Neural crest cell (in vitro differentiated cells): Measurements from ENCODE around the gene FOXA3. TPM values are rescaled to one million over a fixed set of nuclear protein-coding genes. Genes with fewer than 3 reads are reported as not detected.

Experiments
- DNase-seq: peaks from one replicate; pipeline ENCODE4 v3.0.0; 2021; ENCODE audit warnings: low read depth, mixed read lengths, low spot score
- H3K27ac Mint-ChIP-seq: one replicate; pipeline ENCODE4 v1.8.0; 2021; ENCODE audit warnings: mild to moderate bottlenecking, mixed read lengths; ENCODE audit not compliant: unreplicated experiment
- H3K27me3 Mint-ChIP-seq: 2 replicates; pipeline ENCODE4 v1.8.0; 2021; ENCODE audit warnings: low read depth, mild to moderate bottlenecking, mixed read lengths
- H3K36me3 Mint-ChIP-seq: 2 replicates; pipeline ENCODE4 v1.8.0; 2021; ENCODE audit warnings: low read depth, mild to moderate bottlenecking, mixed read lengths
- H3K4me1 Mint-ChIP-seq: 2 replicates; pipeline ENCODE4 v1.8.0; 2021; ENCODE audit warnings: mixed read lengths
- H3K4me3 Mint-ChIP-seq: one replicate; pipeline ENCODE4 v1.8.0; 2021; ENCODE audit warnings: mild to moderate bottlenecking, mixed read lengths
- H3K9me3 Mint-ChIP-seq: 2 replicates; pipeline ENCODE4 v1.8.0; 2021; ENCODE audit warnings: mixed read lengths
- total RNA-seq: library from RNA; stranded (reverse); gene quantifications from 2 replicates; pipeline ENCODE4 v1.2.1, GENCODE V29; 2021
- TF ChIP-seq, protein P1 (sequence below): fragments of 200-600 bp; sonication (generic); conservative IDR thresholded peaks from 2 replicates; pipeline ENCODE4 v1.5.0; 2021; ENCODE audit warnings: antibody characterized with exemption, mild to moderate bottlenecking

Gene FOXA3
- total RNA-seq, 1 donor from 2014 or later: not detected

DNA sequence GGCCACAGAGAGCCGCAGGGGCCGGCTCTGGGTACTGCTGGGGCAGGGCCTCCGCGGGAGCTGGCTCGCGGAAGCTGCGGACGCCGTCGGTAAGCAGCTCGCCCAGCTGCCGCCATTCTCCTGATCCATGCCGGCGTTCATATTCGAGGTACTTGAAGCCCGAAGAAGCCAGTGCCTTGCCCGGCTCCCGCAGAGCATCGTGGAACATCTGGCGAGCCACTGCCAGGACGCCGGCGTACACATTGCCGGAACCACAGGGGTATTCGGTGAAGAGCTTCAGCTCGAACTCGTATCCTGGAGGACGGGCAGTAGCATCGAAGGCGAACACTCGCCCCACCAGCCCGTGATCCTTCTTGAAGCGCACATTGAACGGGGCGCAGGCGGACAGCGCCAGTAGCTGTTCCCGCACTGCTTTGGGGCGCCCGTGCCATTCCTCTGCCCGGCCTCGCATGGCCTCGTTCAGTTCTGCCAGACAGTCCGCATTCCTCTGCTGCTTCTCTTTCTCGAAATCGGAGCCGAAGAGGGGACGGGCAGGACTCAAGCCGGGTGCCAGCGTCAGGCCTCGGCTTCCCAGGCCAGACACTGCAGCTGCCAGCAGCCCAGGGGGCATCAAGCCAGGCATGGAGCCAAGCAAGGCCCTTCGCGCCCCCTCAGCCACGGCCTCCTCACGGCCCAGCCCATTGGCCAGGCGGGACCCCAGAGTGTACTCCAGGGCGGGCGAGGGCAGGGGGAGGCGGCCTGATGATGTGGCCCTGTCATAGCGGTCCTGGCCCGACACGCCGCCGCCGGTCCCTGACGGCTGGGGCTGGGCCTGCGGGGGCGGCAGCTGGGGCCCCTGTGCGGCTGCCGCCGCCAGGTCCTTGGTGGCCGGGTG is 20.8 kb downstream of the FOXA3 start:
- DNase-seq: no peak
- Mint-ChIP-seq H3K27me3 (peaks cover 9% of the 10 kb centered on the region), H3K4me1 (peaks cover 28% of the 10 kb centered on the region), H3K9me3 (no peaks in the 10 kb centered on the region), H3K27ac (peak overlapping the region; percentile 19), H3K36me3 (peaks cover 3% of the 10 kb centered on the region), H3K4me3 (peak overlapping the region; percentile 64)
- TF ChIP-seq, protein P1, sequence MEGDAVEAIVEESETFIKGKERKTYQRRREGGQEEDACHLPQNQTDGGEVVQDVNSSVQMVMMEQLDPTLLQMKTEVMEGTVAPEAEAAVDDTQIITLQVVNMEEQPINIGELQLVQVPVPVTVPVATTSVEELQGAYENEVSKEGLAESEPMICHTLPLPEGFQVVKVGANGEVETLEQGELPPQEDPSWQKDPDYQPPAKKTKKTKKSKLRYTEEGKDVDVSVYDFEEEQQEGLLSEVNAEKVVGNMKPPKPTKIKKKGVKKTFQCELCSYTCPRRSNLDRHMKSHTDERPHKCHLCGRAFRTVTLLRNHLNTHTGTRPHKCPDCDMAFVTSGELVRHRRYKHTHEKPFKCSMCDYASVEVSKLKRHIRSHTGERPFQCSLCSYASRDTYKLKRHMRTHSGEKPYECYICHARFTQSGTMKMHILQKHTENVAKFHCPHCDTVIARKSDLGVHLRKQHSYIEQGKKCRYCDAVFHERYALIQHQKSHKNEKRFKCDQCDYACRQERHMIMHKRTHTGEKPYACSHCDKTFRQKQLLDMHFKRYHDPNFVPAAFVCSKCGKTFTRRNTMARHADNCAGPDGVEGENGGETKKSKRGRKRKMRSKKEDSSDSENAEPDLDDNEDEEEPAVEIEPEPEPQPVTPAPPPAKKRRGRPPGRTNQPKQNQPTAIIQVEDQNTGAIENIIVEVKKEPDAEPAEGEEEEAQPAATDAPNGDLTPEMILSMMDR: no peak

DNA sequence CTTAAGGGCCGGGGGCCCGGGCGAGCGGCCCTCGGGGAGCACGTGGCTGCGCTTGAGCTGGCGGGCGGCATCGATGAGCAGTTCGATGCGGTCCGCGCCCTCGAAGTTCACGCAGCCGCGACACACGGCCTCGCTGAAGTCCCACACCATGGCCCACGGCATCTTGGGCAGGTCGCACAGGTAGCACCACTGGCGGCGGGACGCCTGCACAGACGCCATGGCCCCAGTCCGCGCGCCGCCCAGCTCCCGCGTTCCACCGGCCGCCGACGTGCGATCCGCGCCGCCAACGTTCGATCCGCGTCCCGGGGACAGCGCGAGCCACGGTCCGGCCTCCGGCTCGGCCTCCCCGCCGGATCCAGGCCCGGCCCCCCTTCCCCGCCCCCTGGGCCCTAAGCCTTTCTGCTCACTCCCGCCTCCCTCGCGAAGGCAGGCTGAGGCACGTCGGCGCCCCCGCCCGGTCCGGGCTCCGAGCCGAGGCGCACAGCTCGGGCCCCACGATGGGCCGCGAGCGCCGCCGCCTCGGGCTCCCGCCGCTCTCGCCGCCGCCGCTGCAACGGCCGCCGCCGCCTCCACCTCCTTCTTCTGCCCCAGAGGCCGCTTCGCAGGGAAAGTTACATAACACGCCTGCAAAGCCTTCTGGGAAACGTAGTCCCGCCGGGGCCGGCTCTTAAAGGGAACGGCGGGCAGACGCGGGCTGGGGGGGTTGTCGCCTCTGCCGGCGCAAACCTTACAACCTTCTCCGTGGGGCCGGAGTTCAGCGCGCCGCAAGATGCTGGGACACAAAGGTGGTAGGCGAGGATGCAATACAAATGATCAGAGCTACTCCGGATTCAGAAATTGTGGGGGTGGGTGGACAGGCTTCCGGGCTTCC is 21.7 kb downstream of the FOXA3 start, which contains the start of gene IRF2BP1:
TSS of gene IRF2BP1 (minus strand) at position 586 of the 871 bp plus-strand sequence. CDS start at position 219, 367 bp downstream.
- Mint-ChIP-seq H3K36me3 (peaks cover 3% of the 10 kb centered on the region), H3K4me1 (peaks cover 24% of the 10 kb centered on the region)

DNA sequence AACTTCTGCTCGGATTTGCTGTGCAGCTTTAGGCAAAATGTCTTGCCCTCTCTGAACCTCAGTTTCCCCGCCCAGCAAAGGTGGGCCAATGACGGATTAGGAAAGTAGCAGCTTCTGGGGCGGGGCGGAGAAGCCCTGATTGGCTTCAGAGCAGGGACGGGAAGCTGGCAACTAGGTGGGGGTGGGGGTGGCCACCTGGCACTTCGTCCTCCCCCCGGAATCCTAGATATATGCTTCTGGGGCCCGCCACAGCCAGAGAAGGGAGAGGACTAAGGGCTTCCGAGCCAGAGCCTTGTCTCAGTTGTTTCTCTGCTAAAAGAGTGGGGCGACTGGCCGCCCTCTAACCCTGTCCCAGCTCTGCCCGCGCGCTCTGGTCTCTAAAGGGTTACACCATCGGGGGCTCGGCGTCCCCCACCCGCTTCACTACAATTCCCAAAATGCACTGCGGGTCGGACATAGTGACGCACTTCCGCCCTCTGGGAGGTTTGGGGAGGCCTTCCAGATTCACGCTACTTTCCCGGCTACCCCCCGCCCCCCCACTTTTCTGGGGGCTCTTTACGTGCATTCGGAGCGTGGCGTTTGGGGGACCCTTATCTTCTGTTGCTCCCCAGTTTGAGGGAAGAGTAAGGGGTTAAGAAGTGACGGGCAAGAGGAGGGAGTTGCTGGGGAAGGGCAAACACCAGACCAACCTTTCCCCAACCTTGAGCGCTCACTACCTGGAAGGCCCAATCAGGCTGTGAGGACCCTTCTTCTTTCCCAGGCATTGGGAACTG is 22.5 kb downstream of the FOXA3 start:
- H3K27ac Mint-ChIP-seq: peak overlapping the region; percentile 99
- peaks cover 24% of the 10 kb centered on the region for H3K4me1 Mint-ChIP-seq
- peaks cover 3% of the 10 kb centered on the region for H3K36me3 Mint-ChIP-seq
- H3K4me3 Mint-ChIP-seq: peak overlapping the region; percentile 99
- H3K27me3 Mint-ChIP-seq: peaks cover 9% of the 10 kb centered on the region
- DNase-seq: peak; percentile 83
- TF ChIP-seq, protein P1: no peak
- H3K9me3 Mint-ChIP-seq: no peaks in the 10 kb centered on the region

More for the DNA sequence above, 21.7 kb downstream of the FOXA3 start, which contains the start of gene IRF2BP1:
- H3K9me3 Mint-ChIP-seq: no peaks in the 10 kb centered on the region
- TF ChIP-seq, protein P1: no peak
- peak within 1 kb of the TSS; percentile 99 for H3K4me3 Mint-ChIP-seq
- peaks cover 9% of the 10 kb centered on the region for H3K27me3 Mint-ChIP-seq
- peak within 1 kb of the TSS; percentile 99 for H3K27ac Mint-ChIP-seq
- peak; percentile 82 for DNase-seq

DNA sequence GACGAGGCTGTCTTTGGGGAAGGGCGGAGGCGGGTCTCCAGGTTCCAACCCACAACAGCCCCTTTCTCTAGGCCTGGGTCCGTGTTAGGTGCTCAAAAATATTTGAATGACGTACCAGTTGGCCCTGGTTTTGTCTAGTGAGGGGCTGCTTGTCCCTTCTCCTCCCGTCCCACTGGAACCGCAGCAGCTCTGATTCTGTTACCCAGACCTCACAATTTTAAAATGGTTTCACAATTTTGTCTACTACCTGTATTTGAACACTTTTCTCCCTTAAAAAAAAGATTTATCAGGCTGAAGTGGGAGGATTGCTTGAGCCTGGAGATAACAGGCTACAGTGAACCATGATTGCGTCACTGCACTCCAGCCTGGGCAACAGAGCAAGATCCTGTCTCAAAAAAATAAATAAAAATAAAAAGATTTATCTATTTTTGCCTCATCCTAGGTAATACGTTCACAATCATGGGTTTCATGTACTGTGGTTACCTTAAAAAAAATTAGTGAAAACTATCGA is 23.1 kb downstream of the FOXA3 start:
- peaks cover 24% of the 10 kb centered on the region for H3K4me1 Mint-ChIP-seq
- H3K27ac Mint-ChIP-seq: peak overlapping the region; percentile 99
- peaks cover 9% of the 10 kb centered on the region for H3K27me3 Mint-ChIP-seq
- H3K4me3 Mint-ChIP-seq: peak overlapping the region; percentile 99
- TF ChIP-seq, protein P1: no peak
- peaks cover 3% of the 10 kb centered on the region for H3K36me3 Mint-ChIP-seq
- no peaks in the 10 kb centered on the region for H3K9me3 Mint-ChIP-seq
- no peak for DNase-seq
